ENCODE results near the gene RYR3.

- TF ChIP-seq CTCF (conservative IDR thresholded peaks at IDR 0.05; ENCODE audit: low read depth, low read length) (no peak), EZH2 (IDR thresholded peaks at IDR 0.05; ENCODE audit: borderline replicate concordance, low read depth, low read length, poor library complexity, severe bottlenecking) (no peak)
Observed at GRCh38 chr15:33888176-33888575, 577.4 kb downstream of the RYR3 start.

All from A673 (cell line).